Measurements from ENCODE around the gene POLR3C. TPM values are rescaled to one million over a fixed set of nuclear protein-coding genes. Genes with fewer than 3 reads are reported as not detected.
A peak's percentile ranks its signal among the peaks of the same experiment; 100 is the strongest.

The POLR3C gene
- total and polyA plus RNA-seq, 2 of the 13 experiments (the other 11 are each of a cell fraction or from before 2014, with no cell fraction given), result 15.5 to 24.3 TPM

GRCh38 chr1:145823565-145824498 is at the start of gene POLR3C, which contains the start of gene RNF115 (continued):
- peak; percentile 54 for TF ChIP-seq PAXIP1 (CRISPR knock-in tag; conservative IDR thresholded peaks at IDR 0.05)
- TF ChIP-seq RFXAP (CRISPR knock-in tag; IDR thresholded peaks at IDR 0.05; ENCODE audit: borderline replicate concordance), result 0 out of 2 replicates have a peak, but pooled peaks have one; percentile 67
- TF ChIP-seq SNAI1 (CRISPR knock-in tag; IDR thresholded peaks at IDR 0.05; ENCODE audit: borderline replicate concordance), result no peak
- TF ChIP-seq PPARG (CRISPR knock-in tag; conservative IDR thresholded peaks at IDR 0.05), result peak; percentile 66; the same call in 1 of the 2 replicates
- peak; percentile 57; the same call in 1 of the 2 replicates for TF ChIP-seq ZNF292 (CRISPR knock-in tag; IDR thresholded peaks at IDR 0.05; ENCODE audit: borderline replicate concordance, low read depth)
- peak; percentile 51; the same call in 1 of the 2 replicates for TF ChIP-seq RAD21 (CRISPR knock-in tag; IDR thresholded peaks at IDR 0.05)
- TF ChIP-seq ERF (CRISPR knock-in tag; IDR thresholded peaks at IDR 0.05), result peak; percentile 37; the same call in 1 of the 2 replicates
- TF ChIP-seq ZBTB44 (CRISPR knock-in tag; IDR thresholded peaks at IDR 0.05), result 0 out of 2 replicates have a peak, but pooled peaks have one; percentile 34
- no peak for TF ChIP-seq ARNT (IDR thresholded peaks at IDR 0.05)
- peak; percentile 40; the same call in 1 of the 2 replicates for TF ChIP-seq ZNF263 (CRISPR knock-in tag; IDR thresholded peaks at IDR 0.05)
- TF ChIP-seq ZFP62 (CRISPR knock-in tag; IDR thresholded peaks at IDR 0.05), result no peak
- peak; percentile 70; the same call in 1 of the 2 replicates for TF ChIP-seq ZFP90 (CRISPR knock-in tag; IDR thresholded peaks at IDR 0.05; ENCODE audit: borderline replicate concordance)
- TF ChIP-seq MTERF4 (CRISPR knock-in tag; IDR thresholded peaks at IDR 0.05), result peak; percentile 56
- TF ChIP-seq NR2F2 (IDR thresholded peaks at IDR 0.05; ENCODE audit: borderline replicate concordance, low read depth), result peak; percentile 55; the same call in 1 of the 2 replicates
- peak; percentile 81 for TF ChIP-seq HNRNPLL (IDR thresholded peaks at IDR 0.05; ENCODE audit: low read depth, low read length, poor library complexity, severe bottlenecking)
- no peak for TF ChIP-seq TRAFD1 (CRISPR knock-in tag; IDR thresholded peaks at IDR 0.05; ENCODE audit: borderline replicate concordance)
- TF ChIP-seq ZNF713 (CRISPR knock-in tag; IDR thresholded peaks at IDR 0.05), result no peak
- TF ChIP-seq MLX (CRISPR knock-in tag; IDR thresholded peaks at IDR 0.05), result peak; percentile 46; the same call in 1 of the 2 replicates
- TF ChIP-seq KDM6A (CRISPR knock-in tag; IDR thresholded peaks at IDR 0.05; ENCODE audit: low read depth), result no peak
